Brain pericyte (primary cell): ENCODE measurements around the gene MSH6.

Source experiments
- DNase-seq: peaks from one replicate; pipeline ENCODE4 v3.0.0-alpha.2; 2012; ENCODE audit warnings: low read depth, low spot score

Gene MSH6

DNA sequence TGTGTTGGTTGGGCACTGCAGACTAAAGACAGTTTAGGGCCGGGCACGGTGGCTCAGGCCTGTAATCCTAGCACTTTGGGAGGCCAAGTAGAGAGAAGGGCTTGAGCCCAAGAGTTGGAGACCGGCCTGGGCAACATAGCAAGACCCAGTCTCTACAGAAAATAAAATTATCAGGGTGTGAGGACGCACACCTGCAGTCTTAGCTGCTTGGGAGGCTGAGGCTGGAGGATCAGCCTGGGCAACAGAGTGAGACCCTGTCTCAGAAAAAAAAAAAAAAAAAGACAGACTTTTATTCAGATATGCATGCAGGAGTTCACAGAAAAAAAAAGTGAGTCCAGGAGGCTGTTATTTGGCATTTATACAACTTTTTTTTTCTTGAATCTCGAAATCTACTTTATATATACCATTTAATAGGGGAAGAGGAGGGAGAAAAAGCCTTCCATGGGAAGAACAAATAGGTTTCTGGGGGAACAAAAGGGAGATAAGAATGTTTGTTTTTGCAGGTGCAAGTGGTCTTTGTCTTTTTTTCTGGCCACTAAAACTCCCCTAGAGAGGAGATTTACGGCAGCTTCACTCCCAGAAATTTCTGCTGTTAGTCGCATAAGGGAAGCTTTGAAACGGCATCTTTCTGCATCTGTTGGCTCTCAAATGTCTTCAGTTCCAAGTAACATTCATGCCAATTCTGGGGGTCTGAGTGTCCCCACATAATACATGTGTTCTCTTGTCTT is 4.1 kb upstream of the MSH6 start:
- no peak for DNase-seq

DNA sequence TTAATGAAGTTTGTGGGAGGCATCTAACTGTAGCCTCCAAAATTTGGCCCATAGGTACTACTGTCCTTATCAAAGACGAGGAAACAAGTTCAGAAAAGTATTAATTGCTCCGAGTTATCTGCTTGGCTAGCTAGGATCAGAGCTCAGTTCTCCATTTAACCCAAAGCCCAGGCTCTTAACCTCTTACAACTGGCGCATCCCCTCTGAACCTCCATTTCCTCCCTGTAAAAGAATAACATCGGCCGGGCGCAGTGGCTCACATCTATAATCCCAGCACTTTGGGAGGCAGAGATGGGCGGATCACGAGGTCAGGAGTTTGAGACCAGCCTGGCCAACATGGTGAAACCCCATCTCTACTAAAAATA is 3.5 kb upstream of the MSH6 start:
- no peak for DNase-seq

DNA sequence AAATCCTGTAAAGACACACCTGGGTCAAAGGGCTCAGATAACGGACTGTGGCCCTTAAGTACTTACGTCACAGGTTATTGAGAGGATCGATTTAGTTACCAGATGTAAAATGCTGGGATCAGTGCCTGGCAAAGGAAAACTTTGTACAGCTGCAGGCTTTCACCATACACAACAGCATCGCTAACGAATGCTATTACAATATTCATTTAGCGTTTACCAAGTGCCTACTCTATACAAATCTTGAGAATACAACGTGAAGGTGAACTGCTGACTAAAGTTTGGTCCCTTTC is 619 bp upstream of the MSH6 start:
- no peak for DNase-seq

DNA sequence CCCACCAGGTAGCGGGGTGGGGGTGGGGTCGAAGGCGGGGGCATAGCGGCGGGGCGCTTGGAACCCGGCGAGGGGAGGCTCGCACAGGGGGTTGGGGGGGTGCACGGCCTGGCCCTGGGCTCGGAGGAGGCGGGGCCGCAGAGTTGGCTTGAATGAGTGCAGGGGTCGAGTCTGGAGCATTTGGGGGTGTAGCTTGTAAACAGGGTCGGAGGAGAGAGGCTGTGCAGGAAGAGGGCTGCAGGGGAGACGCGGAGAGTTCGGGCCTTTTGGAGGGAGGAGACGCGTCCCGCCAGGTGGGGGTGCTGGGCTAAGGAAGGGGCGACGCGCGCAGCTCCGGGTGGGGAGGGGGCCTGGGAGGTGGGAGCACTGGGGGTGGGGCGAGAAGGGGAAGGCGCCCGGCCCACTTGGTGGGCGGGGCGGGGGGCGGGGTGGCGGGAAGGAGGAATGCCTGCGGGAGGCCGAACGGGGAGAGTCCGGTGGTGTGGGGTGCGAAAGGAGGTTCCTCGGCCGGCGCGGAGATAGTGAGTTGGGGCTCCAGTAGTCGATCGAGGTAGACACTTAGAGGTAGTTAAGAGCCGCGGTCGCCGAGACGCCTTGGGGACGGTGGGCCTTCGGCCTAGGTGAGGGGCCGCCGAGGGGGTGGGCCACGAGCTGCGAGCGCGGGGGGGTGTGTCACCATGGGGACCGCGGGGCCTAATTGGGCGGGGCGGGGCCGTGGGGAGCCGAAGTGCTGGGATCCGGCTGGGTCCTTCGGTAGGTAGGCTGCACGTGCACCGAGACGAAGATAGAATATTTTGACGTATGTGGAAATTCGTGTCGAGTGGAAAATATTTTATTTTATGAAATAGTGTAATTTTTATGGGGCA is 774 bp downstream of the MSH6 start:
- no peak for DNase-seq

DNA sequence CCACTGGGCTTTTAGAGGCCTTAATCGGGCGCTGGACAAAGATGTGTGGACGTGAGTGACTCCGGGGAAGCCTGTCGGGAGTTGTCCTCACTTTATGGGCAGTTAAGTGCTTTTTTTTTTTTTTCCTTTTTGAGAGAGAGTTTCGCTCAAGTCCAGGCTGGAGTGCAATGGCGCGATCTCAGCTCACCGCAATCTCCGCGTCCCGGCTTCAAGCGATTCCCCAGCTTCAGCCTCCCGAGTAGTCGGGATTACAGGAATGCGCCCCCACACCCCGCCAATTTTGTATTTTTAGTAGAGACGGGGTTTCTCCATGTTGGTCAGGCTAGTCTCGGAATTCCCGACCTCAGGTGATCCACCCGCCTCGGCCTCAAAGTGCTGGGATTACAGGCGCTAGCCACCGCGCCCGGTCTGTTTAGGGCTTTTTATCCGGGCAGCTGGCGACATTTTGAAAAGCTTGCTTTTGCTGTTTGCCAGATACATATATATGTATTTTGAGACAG is 1.5 kb downstream of the MSH6 start:
- no peak for DNase-seq

DNA sequence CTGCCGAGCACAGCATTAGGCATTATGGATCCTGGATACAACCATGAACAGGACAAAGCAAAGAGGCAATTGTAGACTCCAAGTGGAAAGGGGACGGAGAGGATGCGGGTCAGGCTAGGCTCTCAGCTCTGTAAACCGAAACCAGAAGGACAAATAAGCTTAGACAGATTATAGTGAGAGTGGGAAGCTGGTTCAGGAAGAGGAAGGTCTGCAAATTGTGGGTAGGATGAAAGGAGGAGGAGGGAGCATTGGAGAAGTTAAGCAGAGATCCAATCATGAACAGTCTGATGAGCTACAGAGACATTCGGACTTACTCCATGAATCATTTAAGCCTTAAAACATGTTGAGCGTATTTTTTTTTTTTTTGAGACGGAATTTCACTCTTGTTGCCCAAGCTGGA is 3.0 kb downstream of the MSH6 start:
- DNase-seq = no peak

DNA sequence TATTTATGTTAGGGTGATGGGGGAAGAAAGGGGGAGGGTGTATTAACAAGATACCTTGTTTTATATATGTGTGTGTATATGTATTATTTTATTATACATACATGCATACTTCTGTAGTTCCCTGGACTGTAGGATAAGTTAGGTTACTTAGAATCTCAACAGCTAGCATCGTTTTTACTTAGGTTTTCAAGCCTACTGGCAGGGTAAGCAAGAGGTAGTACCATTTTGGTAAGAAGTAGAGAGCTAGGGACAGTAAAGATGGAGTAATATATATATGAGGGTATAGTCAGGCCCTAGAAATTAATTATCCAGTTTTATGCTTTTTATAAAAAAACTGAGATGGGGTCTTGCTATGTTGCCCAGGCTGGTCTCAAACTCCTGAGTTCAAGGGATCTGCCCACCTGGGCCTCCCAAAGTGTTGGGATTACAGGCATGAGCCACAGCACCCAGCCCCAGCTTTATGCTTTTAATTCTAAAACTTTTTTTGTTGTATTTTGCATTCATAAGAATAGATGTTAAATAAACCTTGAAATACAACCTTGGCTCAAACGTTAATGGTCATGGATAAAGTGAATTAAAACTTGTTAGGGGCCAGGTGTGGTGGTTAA is 13.2 kb downstream of the MSH6 start:
- no peak for DNase-seq

DNA sequence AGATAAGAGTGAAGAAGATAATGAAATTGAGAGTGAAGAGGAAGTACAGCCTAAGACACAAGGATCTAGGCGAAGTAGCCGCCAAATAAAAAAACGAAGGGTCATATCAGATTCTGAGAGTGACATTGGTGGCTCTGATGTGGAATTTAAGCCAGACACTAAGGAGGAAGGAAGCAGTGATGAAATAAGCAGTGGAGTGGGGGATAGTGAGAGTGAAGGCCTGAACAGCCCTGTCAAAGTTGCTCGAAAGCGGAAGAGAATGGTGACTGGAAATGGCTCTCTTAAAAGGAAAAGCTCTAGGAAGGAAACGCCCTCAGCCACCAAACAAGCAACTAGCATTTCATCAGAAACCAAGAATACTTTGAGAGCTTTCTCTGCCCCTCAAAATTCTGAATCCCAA is 15.7 kb downstream of the MSH6 start:
- no peak for DNase-seq

DNA sequence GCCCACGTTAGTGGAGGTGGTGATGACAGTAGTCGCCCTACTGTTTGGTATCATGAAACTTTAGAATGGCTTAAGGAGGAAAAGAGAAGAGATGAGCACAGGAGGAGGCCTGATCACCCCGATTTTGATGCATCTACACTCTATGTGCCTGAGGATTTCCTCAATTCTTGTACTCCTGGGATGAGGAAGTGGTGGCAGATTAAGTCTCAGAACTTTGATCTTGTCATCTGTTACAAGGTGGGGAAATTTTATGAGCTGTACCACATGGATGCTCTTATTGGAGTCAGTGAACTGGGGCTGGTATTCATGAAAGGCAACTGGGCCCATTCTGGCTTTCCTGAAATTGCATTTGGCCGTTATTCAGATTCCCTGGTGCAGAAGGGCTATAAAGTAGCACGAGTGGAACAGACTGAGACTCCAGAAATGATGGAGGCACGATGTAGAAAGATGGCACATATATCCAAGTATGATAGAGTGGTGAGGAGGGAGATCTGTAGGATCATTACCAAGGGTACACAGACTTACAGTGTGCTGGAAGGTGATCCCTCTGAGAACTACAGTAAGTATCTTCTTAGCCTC is 16.2 kb downstream of the MSH6 start:
- DNase-seq = no peak

DNA sequence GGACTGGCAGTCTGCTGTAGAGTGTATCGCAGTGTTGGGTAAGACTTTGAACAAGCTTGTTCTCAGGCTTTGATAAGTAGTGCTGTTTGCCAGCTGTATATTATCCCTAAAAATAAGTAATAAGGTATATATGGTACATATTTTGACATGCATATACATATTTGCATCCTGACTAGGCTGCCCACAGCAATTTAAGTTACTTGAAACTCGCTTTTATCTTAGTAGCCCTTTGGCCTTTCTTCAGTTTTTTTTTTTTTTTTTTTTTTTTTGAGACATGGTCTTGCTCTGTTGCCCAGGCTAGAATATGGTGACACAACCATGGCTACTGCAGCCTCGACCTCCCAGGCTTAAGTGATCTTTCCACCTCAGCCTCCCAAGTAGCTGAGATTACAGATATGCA is 18.2 kb downstream of the MSH6 start:
- no peak for DNase-seq

DNA sequence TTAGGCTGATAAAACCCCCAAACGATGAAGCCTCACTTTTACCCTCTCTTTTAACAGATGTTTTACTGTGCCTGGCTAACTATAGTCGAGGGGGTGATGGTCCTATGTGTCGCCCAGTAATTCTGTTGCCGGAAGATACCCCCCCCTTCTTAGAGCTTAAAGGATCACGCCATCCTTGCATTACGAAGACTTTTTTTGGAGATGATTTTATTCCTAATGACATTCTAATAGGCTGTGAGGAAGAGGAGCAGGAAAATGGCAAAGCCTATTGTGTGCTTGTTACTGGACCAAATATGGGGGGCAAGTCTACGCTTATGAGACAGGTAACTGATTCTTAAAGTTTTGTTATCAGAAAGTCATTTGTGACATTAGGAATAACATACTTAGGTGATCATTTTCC is 20.4 kb downstream of the MSH6 start:
- no peak for DNase-seq

DNA sequence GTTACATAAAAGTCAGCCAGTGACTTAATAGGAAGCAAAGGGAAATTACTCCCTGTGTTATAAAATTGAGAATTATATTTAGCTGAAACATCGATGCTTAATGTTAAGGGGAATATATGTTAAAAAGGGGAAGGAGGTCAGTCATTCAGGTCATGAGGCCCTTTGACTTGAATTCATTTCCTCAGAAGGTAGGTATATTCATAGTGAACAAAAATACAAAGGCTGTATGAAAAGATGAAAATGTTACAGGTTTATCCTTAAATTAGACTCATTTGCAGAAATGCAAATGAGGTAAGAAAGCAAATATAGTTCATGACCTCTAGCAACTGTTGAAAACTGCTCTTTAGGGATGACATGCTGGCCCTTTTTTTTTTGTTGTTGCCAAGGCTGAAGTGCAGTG is 20.8 kb downstream of the MSH6 start:
- DNase-seq = no peak

DNA sequence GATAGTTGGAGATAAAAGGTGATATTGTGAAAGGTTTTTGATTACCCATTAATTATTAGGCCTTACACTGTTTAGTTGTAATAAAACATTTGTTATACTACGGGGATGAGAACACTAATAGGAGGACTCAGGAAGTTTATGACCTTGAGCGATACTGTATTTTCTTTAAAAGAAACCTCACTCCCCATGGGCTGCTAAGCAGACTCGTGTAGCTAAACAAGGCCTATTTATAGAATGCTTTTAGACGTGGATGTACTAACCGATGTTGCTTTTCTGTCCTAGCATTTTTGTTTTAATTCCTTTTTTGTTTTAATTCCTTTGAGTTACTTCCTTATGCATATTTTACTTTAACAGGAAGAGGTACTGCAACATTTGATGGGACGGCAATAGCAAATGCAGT is 22.9 kb downstream of the MSH6 start:
- no peak for DNase-seq

DNA sequence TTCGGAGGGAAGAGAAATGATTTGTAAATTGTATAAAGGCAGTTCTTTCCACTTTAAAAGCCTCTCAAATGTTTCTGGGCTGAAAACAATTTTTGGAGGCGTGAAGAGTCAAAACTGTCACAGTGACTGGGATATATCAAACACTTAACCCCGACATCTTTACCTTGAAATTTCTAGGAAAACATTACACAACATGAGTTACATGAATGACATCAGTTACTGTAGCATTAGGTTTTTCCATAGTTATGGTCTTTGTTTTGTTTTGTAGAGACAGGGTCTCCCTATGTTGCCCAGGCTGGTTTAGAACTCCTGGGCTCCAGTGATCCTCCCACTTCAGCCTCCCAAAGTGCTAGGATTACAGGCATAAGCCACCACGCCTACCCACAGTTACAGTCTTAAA is 25.7 kb downstream of the MSH6 start:
- DNase-seq = no peak

DNA sequence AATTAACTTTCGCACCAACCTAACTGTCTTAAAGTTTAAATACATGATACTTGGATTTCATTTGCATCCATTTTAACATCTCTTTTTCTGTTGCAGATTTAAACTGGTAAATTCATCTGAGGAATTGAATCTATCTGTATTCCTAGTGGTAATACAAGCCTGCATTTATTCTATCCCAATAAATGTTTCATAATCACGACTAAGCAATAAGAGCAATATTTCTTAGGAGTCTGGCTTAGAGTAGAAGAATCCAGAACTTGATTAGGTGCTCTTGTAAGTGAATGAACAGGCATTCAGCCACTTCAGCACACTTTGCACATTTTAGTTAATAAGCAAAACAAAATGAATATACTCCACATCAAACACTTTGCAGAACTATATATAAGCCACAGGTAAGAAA is 27.0 kb downstream of the MSH6 start:
- DNase-seq = no peak

DNA sequence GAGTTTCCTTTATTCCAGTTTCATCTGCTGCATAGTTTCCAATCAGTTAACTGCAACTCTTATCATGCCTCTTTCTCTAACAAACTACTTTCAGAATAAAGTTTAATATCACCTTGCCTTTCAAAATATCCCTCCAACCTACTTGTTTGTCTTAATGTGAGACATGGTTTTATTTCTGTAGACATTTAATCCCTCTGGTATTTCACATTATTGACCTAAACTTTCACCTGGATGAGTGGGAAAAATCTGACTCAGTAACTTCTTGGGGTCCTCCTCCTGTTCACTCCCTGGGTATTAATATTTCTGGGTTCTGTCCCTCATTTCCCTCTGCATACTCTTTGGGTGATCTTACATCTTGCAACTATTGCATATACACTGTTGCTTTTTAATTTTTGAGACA is 27.9 kb downstream of the MSH6 start:
- DNase-seq = no peak

DNA sequence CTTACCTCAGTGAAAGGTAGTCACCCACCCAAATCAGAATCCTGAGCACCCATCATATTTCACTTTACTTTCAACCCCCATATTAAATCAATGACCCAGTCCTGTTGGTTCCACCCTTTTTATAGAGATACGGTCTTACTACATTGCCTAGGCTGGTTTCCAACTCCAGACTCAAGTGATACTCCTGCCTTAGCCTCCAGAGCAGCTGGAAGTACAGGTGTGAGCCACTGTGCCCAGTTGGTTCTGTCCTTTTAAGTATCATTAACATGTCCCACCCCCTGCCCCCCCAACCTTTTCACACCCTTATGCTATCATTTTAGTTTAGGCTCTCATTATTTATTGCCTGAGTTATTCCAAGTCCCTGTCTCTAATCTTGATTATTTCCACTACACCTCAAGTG is 28.7 kb downstream of the MSH6 start:
- DNase-seq = no peak

DNA sequence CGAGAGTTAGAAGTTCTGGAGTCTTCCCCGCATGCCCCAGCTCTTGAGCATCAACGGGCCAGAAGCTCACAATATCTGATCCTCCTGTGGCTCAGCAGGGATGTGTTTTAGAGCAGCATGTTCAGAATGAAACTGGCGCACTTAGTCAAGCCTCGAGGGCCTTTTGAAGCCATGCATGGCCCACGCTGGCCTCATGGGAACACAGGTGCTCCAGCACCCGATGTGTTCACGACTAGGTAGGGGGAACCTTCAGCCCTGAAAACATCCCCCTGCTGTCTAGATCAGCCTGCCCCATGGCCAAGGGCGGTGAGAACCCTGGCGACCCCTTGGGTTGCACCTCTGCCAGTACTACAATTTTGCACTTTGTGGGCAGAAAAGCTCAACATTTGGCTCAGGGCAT is 32.8 kb downstream of the MSH6 start:
- DNase-seq = no peak

DNA sequence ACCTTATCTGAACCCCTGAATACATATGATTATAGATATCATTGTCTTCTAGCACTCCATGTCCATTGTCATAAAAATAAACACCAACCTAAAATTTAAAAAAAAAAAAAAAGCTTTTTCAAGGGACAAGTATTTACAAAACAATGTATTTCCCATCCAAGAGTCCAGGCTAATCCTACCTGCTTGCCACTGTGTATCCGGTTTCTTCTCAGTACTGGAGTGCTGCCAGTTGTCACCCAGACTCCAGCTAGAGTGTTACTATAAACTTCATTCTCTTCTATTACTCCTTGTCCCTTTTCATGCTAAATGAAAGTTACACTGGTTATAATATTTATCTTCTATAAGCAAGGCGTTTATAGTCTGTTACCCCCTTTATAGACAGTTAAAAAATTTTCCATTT is 35.8 kb downstream of the MSH6 start:
- no peak for DNase-seq

DNA sequence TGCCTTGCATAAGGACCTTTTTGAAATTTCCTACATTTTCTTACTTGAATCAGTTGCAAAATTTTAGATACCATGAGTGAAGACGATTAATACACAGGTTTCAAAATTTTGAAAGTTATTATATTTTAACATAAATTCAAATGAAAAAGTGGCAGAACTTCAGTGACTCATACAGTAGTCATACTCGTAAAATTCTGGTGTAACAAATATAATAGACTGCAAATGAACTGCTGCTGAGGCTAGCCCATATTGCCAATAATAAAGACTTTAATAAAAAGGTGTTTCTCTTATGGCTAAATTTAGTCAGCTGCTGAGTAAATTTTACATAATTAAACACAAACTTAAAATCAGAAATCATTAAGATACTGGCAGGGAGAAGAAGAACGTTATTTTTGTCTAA is 36.9 kb downstream of the MSH6 start:
- no peak for DNase-seq

DNA sequence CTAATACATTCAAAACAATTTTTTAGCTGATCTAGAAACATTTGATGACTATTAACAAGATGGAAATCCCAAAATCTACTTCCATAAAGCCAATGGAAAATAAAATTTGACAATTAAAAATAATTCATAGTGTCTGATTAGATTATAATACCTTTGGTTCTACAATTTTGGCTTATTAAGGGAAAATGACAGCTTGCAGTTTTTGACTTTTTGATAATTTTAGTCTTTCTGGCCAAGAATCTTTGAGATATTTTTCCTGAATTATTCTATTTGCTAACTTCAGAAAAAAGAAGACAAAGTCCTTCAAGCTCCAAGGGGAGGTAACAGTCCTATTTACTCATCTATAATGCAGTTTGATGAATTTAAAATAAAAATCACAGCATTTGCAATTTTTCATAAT is 39.6 kb downstream of the MSH6 start:
- DNase-seq = no peak

DNA sequence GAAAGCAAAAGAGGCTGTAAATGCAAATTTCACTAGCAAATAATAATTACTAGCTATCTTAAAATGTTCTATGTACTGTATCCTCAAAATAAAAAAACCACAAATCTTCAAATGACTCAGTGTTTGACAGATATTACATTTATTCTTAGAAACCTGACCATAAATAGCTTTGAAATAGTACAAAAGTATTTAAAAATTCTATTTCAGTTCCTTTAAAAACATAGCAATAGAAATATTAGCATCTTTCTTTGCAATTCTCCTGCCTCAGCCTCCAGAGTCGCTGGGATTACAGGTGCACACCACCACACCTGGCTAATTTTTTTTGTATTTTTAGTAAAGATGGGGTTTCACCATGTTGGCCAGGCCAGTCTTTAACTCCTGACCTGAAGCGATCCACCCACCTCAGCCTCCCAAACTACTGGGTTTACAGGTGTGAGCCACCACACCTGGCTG is 50.6 kb downstream of the MSH6 start:
- no peak for DNase-seq

DNA sequence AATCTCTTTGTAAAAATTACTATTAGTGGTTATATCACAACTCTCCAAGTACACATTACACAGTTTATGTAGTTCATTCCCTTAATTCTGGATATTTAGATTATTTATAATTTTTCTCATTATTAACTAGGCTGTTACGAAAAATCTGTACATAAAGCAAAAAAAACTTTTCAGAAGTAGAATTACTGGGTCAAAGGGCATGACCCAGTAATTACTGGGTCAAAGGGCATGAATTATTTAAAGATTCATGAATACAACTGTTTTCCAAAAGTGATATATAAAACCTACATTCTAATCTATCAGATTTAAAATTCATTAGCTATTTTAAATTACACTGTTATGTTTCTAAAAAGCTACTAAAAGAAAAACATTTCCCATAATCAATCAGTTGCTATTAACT is 55.3 kb downstream of the MSH6 start:
- no peak for DNase-seq
